ENCODE measurements around the gene RASSF1.

Gene RASSF1

DNA sequence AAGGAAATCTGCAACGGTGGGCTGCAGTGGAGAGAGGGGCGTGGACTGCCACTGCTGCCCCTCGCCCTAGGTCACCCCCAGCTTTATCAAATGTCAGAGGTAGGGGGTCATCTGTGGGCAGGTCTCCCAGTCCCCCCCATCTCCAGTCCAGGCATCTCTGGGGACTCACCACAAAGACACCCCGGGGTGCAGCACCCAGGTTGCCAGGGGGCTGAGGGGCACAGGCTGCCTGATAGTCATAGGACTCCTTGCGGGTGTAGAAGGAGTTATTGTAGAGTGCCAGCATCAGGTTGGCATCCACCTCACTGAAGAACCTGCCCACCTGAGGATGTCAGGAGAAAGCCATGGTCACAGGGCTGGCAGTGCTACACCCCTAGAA is 25.2 kb upstream of the RASSF1 start:
- TF ChIP-seq, protein P1, sequence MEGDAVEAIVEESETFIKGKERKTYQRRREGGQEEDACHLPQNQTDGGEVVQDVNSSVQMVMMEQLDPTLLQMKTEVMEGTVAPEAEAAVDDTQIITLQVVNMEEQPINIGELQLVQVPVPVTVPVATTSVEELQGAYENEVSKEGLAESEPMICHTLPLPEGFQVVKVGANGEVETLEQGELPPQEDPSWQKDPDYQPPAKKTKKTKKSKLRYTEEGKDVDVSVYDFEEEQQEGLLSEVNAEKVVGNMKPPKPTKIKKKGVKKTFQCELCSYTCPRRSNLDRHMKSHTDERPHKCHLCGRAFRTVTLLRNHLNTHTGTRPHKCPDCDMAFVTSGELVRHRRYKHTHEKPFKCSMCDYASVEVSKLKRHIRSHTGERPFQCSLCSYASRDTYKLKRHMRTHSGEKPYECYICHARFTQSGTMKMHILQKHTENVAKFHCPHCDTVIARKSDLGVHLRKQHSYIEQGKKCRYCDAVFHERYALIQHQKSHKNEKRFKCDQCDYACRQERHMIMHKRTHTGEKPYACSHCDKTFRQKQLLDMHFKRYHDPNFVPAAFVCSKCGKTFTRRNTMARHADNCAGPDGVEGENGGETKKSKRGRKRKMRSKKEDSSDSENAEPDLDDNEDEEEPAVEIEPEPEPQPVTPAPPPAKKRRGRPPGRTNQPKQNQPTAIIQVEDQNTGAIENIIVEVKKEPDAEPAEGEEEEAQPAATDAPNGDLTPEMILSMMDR (IDR thresholded peaks at IDR 0.05; ENCODE audit: low read depth, low read length): no peak
- no peak overlapping the region for H3K4me3 ChIP-seq (ENCODE audit: low read depth, low read length)

DNA sequence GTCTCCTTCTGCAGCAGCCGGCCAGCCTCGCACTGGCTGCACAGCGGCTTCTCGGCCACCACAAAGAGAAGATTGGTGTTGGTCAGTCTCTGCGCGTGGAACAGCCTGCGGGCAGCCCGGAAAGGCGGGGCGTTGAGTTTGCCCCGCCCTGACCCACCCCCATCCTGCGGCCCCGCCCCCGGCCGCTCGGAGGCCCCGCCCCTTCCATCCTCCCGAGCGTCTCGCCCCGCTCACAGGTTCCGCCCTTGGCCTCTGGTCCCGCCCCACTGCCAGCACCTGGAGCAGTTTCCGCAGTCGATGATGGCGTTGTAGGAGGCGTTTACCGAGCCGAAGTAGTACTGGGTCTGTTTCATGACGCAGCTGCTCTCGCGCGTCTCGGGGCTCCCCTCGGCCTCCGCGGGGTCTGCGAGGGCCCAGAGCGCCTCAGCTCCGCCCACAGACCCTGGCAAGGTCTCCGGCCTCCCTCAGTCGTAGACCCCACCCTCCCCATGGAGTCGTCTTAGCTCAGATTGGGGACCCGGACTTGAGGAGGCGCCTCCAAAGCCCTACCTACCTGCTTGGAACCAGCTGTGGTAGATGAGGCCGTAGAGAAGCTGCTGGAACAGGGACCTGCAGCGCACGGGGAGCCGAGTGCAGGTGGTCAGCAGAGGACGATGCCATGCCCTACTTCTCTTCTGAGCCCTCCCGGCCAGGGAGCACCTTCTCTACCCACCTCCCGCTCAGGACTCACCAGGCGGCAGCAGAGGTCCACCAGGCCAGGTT is 24.6 kb upstream of the RASSF1 start:
- TF ChIP-seq, protein P1 (IDR thresholded peaks at IDR 0.05; ENCODE audit: low read depth, low read length): no peak
- H3K4me3 ChIP-seq (ENCODE audit: low read depth, low read length): peak overlapping the region; percentile 46

DNA sequence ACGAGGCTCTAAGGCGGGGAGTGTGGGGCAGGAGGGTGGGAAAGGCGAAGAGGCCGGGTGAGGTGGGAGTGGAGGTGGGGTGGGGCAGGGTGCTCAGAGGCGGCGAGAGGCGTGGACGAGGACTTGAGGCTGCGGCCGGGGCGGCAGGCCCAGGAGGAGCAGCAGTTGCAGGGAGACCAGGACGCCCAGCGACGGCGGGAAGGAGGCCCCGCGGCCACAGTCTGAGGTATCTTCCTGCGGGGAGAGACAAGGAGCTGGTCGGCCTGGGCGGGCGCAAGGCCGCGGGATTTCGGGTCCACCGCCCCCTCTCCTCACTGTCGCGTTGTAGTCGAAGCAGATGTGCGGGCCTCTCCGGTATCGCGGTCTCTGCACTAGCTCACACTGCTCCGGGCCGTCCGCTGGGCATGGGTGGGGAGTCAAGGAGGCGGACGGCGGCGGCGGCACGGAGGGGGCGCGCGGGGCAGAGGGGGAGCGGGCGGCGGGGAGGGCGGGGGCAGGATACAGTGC is 24.0 kb upstream of the RASSF1 start:
- TF ChIP-seq, protein P1 (IDR thresholded peaks at IDR 0.05; ENCODE audit: low read depth, low read length): no peak
- peak overlapping the region; percentile 44 for H3K4me3 ChIP-seq (ENCODE audit: low read depth, low read length)

DNA sequence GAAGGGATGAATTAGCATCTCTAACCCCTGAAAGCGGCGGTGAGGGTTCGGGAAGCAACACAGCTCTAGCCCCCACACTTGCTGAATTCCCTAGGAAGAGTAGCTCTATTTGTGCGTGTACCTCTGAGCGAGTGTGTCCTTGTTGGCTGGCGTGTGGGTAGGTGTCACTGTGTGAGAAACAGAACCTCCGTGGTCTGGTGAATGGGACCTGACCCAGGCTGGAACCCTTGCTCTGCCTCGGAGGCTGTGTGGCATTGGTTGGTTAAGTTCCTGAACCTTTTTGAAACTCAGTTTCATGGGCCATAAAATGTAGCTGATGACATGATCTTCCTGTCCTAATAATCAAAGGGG is 19.1 kb upstream of the RASSF1 start:
- TF ChIP-seq, protein P1 (IDR thresholded peaks at IDR 0.05; ENCODE audit: low read depth, low read length): no peak
- no peak overlapping the region for H3K4me3 ChIP-seq (ENCODE audit: low read depth, low read length)

DNA sequence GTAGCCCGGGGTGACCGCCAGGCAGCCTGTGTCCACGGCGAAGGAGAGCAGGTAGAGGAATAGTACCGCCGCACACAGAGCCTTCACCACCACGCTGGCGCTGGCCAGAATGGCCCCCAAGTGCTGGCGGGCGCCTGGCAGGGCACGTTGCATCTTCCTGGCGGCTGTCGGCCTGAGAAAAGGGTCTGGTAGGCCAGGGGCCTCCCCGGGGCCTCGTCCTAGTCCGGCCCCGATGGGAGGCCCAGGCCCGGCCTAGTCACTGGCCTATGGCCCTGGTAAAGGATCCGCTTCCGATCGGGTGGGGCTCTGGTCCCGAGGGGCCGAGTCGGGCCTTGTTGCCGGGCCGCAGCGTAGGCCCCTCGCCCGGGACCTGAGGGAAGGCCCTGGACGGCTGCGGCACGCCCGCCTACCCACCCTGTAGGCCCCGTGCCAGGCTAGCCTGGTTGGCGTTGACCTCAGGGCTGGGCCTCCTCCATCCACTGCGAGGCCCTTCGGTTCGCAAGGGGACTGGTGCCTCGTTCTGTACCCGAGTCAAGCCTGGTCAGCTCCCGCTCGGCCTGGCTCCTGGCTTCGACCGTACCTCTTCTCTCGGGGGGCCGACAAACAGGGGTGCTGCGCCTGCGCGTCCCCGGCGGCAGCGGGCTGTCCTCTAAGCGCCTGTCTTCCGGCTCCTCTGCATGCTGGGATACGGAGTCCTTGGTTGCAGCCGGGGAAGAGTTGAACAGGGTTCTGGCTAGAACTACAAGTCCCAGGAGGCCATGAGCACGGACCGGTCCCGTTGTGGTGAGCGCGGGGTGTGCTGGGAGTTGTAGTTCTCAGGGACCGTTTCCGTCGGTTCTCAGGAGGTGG is 18.5 kb upstream of the RASSF1 start, which contains the start of gene TMEM115:
Gene TMEM115 (minus strand): TSS at position 611 of the 849 bp plus-strand sequence. CDS start 458 bp downstream, at position 153.
- TF ChIP-seq, protein P1 (IDR thresholded peaks at IDR 0.05; ENCODE audit: low read depth, low read length): no peak
- peak within 1 kb of the TSS; percentile 90 for H3K4me3 ChIP-seq (ENCODE audit: low read depth, low read length)

DNA sequence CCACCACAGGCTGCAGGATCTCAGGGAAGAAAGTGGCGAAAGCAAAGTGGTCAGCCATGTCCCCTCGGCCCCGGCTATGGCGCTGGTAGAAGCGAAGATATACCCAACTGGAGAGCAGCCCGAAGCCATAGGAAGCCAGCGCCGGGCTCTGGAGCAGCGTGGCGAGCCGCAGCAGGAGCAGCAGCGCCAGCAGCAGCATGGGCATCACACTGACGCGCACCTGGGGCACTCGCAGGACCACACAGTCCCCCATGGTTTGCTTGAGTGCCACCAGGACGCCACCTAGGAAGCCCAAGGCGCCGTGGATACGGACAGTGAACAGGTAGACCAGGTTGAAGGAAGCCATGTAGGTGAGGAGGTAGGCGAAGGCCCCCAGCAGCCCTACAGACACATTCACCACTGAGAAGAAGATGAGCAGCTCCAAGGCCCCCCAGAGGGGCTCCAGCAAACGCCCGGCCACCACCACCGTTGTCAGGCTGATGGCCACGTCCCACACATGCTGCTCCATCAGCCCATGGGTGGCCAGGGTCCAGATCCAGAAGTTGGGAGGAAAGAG is 17.8 kb upstream of the RASSF1 start:
- TF ChIP-seq, protein P1 (IDR thresholded peaks at IDR 0.05; ENCODE audit: low read depth, low read length): no peak
- peak overlapping the region; percentile 90 for H3K4me3 ChIP-seq (ENCODE audit: low read depth, low read length)

Measured in WI38 (cell line).